MM.1S (cell line): ENCODE data around the gene CMIP.

ENCODE experiments used
- EZH2 ChIP-seq: fragments of 300-600 bp; sonication (generic); optimal IDR thresholded peaks from 2 replicates; pipeline ENCODE3; 2017; ENCODE audit warnings: low read depth, mild to moderate bottlenecking, antibody characterized with exemption, low read length, mixed read lengths
- EZH2phosphoT487 ChIP-seq: fragments of 300-600 bp; sonication (generic); IDR thresholded peaks from 2 replicates; pipeline ENCODE4 v1.6.1; 2018; ENCODE audit warnings: antibody characterized with exemption, low read length
- TF ChIP-seq, protein P1 (sequence below): fragments of 300-600 bp; sonication (generic); IDR thresholded peaks from 2 replicates; pipeline ENCODE4 v1.5.1; 2016; ENCODE audit warnings: antibody characterized with exemption, low read length, mixed read lengths

DNA sequence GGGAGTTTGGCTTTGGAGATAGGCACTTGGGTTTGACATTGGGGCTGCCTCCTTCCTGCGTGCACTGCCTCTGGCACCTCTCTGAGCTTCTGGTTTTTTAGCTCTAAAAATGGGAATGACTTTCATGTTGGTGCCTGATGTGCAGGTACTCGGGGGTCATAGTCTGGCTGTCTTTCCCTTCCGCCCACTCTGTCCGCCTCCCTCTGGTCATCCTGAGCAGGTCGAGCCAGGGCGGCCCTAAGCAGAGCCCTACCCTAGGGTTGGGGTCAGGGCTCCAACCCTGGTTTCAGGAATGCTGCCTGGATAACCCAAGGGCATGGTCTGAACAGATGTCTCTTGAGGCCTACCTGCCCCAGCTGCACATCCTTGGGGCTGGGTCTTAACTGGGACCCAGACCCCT lies 64.8 kb downstream of the CMIP start:
- TF ChIP-seq, protein P1, sequence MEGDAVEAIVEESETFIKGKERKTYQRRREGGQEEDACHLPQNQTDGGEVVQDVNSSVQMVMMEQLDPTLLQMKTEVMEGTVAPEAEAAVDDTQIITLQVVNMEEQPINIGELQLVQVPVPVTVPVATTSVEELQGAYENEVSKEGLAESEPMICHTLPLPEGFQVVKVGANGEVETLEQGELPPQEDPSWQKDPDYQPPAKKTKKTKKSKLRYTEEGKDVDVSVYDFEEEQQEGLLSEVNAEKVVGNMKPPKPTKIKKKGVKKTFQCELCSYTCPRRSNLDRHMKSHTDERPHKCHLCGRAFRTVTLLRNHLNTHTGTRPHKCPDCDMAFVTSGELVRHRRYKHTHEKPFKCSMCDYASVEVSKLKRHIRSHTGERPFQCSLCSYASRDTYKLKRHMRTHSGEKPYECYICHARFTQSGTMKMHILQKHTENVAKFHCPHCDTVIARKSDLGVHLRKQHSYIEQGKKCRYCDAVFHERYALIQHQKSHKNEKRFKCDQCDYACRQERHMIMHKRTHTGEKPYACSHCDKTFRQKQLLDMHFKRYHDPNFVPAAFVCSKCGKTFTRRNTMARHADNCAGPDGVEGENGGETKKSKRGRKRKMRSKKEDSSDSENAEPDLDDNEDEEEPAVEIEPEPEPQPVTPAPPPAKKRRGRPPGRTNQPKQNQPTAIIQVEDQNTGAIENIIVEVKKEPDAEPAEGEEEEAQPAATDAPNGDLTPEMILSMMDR, result no peak
- TF ChIP-seq EZH2phosphoT487, result no peak
- TF ChIP-seq EZH2, result no peak
